ENCODE measurements around the gene TRERF1.
A peak's percentile ranks its signal among the peaks of the same experiment; 100 is the strongest.

Gene TRERF1

DNA sequence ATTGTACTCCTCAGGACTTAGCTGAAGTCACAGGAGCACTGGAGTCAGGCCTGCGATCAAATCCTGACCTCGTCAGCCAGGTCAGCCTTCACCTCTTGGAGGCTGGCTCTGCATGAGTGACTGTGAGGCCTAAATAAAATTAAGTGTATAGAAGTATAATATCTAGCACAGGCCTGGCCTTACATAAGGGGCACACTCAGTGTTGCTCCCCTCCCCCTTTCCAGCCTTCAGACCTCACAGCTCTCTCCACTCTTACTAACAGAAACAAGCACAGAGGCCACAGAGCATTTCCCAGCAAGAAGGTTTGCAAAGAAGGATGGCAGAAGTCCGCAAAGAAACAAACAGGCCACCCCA is 84.8 kb downstream of the TRERF1 start:
- no peak for DNase-seq (ENCODE audit: low read depth)

DNA sequence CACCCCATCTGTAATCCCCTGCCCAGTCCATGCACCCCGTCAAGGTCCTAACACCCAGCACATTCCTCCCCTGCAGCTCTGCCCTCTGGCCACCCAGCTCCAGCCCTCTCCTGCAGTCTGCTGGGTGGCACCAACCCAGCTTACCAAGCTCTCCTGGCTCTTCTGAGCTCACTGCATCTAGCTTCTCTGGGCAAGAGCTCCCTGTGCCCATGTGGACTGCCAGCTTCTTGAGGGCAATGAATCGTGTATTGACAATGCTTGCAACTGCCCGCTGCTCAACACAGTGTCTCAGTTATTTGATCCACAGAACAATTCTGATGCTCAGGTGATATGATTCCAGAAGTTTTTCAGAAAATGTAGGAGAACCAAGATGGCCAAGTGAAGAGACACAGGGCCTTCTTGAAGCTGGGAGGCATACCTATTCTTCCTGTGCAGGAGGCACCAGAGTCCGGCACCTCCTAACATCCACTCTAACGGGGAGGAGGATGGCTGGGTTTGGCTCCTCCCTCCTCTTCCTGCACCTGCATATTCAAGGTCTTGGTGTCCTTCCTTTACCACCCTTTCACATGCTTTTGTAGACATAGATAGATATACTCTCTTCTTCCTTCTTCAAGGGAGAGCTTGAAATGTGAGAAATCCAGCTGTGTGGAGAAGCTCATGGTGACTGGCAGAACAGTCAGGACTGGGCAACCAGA is 85.6 kb downstream of the TRERF1 start:
- DNase-seq (ENCODE audit: low read depth): no peak

DNA sequence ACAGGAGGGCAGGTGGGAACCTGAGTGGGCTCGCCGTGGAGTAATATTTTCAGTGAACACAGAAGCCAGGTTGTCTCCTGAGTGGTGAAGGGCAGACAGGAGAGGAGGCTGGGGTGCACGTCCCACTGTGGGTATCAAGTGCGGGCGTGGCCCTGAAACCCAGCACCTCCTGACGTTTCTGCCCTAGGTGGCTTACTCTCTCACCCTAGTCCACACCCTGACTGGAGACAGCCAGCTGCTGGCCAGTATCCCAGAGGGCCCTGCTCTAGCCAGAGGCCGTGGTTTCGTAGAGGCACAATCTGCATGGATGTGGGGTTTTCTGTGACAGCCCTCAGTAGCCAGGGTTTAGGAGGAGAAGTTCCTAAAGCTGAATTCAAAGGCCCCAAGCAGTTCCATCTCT is 86.7 kb downstream of the TRERF1 start:
- DNase-seq (ENCODE audit: low read depth): no peak

DNA sequence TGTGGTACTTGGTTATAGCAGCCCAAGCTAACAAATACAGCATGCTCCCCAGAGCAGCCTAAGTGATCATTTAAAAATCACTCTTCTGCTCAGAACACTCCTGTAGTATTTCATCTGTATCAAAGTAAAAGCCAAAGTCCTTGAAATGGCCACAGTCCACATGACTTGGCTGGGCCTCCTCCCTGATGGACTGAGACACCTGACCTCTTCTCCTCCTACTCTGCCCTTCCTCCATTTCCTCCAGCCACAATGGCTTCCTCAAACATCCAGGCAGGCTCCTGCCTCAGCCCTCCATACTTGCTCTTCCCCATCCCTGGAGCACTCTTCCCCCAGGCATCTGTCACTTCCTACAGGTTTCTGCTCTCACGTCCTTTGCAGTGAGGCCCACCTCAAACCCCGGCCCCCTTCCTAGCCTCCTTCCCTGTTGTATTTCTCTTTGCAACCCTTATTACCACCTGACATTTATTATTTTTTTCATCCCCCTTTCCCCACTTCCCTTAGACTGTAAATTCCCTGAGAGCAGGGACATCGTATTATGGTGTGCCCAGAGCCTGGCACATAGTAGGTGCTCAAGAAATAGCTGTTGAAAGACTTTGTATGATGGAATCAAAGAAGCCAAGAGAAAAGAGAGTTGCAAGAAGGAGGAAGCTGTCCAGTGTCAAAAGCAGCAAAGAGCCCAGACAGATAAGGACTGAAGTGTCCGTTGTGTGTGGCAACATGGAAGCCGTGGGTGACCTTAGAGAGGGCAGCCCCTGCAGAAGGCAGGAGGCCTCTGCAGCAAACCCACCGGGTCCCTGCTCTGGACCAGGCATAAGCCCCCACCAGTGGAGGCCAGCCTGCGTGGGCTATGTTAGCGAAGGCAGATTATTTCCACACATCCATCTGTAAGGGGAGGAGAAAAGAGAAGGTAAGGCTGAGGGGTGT is 87.5 kb downstream of the TRERF1 start:
- no peak for DNase-seq (ENCODE audit: low read depth)

DNA sequence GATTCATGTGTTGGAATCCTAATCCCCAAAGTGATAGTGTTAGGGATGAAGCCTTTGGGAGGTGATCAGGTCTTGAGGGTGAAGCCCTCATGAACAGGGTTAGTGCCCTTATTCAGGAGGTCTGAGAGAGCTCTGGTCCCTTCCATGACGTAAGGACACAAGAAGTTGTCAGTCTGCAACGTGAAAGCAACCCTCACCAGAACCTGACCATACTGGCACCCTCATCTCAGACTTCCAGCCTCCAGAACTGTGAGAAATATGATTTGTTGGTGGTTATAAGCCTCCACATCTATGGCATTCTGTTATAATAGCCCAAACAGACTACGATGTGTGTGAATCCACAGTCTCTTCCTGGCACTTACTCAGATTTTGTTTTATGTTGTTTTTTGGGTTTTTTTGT is 90.7 kb downstream of the TRERF1 start:
- DNase-seq (ENCODE audit: low read depth): no peak

DNA sequence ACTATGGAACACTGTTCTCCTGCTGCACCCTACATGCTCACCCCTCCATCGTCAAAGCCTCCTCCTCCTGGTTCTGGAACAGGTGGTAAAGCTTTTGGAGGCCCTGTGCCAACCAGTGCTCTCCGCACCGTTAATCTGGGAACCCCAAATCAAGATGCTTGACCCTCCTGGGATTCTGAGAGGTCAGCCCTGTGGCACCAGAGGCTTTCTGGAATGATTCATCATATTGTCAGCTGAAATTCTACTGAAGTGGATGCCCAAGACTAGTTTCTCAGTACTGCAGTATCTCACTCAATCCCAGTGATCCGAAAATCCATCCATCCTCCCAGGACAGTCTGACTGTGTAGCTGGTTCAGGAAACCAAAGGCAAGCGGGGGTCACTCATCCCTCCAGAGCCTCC is 92.7 kb downstream of the TRERF1 start:
- no peak for DNase-seq (ENCODE audit: low read depth)

DNA sequence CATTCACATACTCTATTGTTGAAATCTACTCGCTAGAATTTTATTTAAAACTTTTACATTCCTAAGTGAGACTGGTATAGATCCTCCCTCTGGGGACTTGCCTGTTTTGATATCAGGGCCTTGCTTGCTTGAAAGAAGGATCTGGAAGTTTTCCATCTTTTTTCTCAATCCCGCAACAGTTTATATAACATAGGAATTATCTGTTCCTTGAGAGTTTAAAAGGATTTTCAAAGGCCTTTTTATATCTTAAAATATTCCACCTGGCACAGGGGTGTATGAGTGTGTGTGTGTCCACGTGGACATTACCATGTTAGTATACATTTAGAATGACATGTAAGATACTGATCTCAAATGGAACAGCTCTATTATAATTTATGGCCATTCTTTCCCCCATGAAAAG is 96.3 kb downstream of the TRERF1 start:
- DNase-seq (ENCODE audit: low read depth): no peak

DNA sequence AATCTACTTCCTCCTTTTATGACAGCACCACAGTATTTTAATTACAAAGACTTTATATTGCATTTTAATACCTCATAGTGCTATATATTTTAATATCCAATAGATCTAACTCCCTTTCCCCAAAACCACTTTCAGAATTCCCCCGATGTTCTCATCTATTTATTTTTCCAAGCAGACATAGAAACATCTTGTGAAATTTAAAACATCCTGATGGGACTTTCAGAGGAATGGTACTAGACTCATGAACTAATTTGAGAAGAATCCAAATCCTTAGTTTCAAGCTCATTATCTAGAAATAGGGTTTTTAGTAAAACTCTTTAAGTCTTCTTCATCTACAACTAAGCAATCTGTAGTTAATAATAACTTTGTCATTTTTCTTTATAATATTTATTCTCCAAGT is 97.0 kb downstream of the TRERF1 start:
- no peak for DNase-seq (ENCODE audit: low read depth)

DNA sequence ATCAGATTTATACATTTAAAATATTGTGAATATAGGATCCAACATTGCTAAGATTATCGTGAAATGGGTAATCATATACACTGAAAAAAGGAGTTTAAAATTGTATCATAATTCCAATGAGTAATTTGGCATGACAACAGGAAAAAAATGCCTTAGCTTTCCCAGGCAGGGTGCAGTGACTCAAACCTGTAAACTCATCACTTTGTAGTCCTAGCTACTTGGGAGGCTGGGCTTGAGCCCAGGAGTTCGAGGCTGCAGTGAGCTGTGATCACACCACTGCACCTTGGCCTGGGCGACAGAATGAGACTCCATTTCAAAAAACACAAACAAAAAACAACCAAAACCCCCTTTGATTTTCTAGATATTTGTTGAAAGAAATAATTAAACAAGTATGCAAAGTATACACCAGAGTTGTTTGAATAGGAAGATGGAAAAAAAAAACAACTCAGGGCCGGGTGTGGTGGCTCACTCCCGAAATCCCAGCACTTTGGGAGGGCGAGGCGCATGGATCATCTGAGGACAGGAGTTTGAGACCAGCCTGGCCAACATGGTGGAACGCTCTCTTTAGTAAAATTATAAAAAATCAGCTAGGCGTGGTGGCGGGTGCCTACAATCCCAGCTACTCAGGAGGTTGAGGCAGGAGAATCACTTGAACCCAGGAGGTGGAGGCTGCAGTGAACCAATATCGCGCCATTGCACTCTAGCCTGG is 98.7 kb downstream of the TRERF1 start:
- DNase-seq (ENCODE audit: low read depth): no peak

DNA sequence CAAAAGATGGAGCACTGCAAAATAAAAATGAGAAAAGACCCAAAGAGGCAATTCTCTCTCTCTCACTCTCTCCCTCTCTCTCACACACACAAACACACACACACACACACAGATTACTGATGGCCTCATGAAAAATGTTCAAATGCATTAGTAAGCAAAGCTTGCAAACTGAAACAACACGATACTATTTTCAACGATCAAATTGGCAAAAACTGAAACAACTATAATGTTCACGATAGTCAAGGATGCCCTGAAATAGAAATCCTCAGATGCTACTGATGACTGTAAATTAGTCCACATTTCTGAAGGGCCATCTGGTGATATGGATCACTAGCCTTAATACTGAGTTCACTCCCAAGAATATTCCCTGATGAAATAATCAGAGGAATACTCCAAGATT is 100.8 kb downstream of the TRERF1 start:
- DNase-seq (ENCODE audit: low read depth): no peak

DNA sequence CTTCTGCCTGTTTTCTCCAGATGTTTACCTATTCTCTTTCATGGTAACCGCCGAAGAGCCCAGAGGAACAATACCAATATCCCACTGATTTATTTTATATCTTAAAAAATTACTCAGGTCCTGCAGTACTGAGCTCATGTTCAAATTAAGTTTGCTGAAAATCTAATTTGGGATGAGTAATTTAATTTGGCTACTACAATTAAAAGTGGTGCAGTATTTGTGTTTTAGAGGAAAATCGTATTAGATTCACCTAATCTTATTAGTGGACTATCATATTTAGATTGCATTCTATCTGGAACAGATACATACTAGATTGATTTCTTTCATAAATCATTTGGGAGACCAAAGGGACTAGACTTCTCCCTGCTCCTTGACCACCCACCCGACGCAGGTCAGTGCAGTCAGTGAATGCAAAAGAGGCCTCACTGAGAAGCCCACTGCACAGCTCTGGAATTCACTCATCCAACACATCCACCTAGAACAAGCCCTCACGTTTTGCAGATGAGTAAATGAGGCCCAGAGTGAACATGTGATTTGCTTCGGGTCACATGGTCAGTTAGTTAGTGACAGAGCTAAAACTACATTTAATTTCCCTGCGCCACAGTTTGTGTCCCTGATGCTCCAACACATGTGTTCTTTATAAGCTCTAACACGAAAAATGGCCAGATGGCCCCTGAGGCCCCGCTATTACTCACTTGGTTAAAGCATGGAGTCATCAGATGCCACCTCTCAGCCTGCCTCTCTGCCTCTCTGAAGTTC is 101.8 kb downstream of the TRERF1 start:
- no peak for DNase-seq (ENCODE audit: low read depth)

DNA sequence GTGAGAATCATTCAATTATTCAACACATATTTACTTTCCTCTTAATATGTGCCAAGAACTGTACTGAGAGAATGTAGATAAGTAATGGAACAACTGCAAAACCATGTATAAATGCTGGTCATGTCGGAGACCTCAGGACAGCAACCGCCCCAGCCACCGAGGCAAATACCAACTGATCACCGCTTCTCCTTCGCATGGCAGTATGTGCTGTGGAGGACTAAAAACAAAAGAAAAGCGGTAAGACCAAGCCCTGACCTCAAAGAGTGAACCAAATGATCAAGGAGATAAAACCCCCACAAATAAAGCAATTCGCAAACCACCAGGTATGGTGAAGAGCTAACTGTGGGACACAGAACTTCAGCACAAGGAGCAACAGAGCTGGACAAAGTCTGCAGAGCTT is 104.3 kb downstream of the TRERF1 start:
- DNase-seq (ENCODE audit: low read depth): no peak

DNA sequence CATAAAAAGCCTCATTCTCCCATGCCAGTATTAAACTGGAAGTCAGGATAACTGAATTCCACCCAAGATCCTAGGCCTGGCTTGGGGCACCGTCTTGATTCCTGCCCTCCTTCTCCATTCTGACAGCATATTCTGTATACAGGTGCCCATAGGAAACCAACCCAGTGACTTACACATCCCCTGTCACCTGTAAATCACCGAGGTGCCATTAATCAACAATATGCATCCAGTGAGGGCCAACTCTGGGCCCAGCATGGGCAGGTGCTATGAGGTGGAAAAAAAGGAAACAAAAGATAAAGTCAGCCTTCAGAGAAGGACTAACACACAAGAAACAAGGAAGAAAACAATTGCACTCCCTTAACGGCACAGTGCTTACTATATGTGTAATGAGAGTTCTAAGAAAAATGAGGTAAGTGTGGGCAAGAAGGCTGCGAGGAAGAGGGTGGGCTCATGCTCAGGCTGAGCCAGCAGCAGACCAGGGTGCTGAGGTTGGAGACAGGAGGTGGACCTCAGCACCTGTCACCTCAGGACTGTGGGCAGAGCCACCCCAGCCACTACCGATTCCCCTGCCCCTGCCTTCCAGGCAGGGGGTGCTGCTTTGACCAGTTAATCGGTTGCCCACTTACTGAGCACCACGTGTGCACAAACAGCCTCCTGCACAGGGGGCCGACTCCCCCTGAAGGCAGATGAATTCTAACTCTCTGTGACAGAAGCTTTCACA is 105.9 kb downstream of the TRERF1 start:
- no peak for DNase-seq (ENCODE audit: low read depth)

DNA sequence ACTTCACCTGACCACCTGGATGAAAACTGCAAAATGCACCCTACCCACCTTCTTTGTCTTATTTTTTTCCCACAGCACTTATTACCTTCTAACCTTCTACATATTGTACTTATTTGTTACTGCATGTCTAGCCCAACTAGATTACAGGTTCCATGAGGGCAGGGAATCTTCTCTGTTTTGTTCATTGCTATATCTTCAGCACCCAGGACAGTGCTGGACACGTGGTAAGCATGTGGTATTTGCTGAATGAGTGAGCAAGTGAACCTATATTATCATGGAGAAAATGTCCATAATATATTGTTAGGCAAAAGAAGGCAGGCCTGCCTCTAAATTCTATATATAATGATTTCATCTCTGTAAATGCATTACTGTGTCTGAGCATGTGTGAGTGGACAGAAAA is 107.0 kb downstream of the TRERF1 start:
- no peak for DNase-seq (ENCODE audit: low read depth)

DNA sequence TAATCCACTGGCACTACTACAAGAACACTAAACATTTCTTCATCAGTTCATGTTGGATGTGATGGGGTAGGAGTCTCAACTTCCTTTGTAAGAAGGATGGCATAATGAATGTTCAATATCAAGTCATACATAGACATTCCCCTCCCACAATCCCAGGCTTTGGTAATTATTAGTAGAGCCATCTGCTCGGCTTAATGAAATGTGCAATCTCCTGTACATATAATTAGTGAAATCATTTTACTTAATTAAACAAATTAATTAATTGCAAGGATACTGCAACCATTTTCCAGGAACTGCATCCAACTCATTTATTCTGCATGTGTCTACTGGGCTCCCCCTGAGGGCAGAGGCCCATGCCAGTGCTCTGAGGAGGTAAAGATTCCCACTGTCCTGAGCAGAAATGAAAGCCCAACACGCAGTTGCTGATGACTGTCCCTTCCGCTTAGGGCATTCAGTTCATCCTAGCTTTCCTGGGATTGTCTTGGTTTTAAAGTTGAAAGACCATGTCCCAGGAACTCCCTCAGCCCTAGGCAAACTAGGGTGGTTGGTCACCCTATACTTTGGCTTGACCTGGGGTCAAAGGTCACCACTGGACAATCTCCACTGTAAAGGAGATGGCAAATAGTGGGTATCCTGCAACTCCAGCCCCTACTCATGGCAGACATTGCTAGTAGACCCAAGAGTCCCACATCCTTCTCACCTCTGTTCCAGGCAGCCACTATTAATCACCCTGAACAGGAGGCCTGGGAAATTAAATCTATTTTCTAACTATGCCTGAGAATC is 109.8 kb downstream of the TRERF1 start:
- no peak for DNase-seq (ENCODE audit: low read depth)

DNA sequence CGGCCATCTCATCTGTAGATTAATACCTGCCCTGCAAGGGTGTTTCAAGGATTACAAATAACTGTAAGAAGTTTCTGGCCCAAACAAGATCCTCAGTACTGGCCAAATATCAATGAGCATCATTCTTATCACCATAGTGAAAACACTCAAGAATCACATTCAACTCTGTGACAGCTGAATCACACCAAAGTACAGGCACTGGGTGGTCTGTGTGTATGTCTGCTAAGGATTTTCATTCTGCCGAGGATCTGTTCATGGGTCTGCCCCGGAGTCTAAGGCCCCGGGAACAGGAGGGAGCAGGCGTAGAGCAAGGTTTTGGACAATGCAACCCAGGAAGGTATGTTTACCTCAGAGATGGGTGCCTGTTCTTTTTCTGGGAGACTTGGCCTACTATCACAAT is 110.5 kb downstream of the TRERF1 start:
- DNase-seq (ENCODE audit: low read depth): no peak

DNA sequence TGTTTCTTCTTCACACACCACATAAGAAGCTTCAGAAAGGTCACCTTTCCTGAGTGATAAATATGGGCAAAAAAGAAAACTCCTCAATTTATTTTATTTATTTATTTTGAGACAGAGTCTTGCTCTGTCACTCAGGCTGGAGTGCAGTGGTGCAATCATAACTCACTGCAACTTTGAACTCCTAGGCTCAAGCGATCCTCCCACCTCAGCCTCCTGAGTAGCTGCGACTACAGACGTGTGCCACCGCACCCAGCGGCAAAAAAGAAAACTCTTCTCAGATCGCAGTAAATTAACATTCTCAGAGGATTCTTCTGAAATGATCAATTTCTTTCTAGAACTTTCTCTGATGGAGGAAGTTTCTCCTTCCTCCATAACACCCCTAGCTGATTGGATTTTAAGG is 111.2 kb downstream of the TRERF1 start:
- no peak for DNase-seq (ENCODE audit: low read depth)

DNA sequence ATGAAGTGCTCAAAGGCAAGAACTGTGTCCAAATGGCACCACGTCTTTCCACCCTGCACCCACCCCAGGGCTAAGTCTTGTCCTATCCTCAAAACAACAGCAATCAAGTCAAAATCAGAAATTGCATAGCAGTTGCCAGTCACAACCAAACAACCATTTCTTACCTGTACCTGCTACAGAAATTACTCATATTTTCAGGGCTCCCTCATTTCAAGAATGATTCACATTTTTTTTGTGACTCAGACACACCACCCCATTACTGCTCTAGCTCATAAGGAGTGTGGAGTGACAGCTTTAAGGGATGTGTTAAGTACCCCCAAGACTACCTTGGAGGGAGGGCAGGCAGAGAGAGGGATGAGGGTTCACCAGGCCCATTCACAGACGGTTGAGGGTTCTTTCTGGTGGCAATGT is 111.7 kb downstream of the TRERF1 start:
- DNase-seq (ENCODE audit: low read depth): peak; percentile 33

DNA sequence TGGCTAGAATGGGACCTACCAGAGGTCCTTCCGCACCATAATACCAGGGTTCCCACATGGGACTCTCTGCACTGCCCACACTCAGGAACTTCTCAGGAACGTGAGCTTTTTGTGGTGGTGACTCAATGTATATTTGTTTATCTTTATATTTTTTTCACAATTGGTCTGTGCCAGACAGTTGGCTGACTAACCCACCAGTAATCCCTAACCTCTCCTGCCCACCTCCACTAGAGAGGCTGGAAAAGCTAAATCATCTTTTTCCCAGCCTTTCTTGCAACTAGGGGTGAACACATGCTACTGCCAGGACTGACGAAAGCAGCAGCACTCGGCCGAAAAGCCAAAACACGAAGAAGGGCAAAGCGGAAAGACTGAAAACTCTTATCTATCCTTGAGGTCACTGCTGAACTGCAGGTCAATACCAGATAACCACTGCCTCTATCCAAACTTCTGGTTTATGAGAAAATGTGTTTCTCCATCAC is 112.9 kb downstream of the TRERF1 start:
- peak; percentile 24 for DNase-seq (ENCODE audit: low read depth)

DNA sequence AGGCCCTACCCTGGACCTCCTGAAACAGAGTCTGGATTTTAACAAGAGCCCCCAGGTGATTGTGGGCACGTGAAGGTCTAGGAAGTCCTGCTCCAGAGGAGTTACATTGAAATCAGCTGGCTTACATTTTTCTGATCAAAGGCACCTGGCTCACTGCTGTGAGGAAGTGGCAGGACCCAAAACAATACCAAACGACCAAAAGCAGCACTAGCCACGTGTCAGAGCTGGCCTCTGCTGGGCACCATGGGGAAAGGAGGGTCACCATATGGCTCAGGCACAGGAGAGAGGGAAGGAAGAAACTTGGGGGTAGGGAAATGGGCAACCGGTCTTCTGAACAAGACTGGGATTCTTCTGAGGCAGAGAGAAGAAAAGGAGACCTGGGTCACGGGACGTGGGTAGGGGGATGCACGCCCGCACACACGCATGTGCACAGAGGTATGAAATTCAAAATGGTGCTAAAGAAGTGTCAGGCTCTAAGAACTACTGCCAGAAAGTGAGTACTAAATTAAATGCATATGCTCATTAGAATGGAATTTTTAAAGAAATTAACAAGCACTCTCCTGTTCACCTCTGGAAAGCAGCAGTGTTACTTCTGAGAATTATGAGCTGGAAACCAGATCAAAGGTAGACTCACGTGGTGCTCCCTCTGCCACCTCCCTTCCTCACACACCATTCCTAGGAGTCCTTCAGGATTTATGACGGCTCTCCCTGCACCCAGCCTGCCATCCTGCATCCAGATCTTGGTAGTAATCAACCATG is 113.6 kb downstream of the TRERF1 start:
- no peak for DNase-seq (ENCODE audit: low read depth)

All from activated T-cell treated with anti-CD3 and anti-CD28 coated beads for 48 hours (primary cell).